H1 (cell line): ENCODE data around the gene OS9. TPM values are rescaled to one million over a fixed set of nuclear protein-coding genes. Genes with fewer than 3 reads are reported as not detected.
"Not testable (repeated sequence)": the region's sequence is repeated elsewhere in the genome, so short reads cannot be mapped to it uniquely, and the experiment has no call there.

Source experiments
- CTCF ChIA-PET: fragments of 300-600 bp; sonication (Branson Sonifier 250); formaldehyde crosslinking; loops from one replicate; lab custom pipeline; 2021; ENCODE audit not compliant: partially characterized antibody; lab: Charles Lee
- POLR2A ChIA-PET: fragments of 300-600 bp; sonication (Branson Sonifier 250); formaldehyde crosslinking; loops from one replicate; lab custom pipeline; 2021; ENCODE audit warnings: inconsistent platforms; ENCODE audit not compliant: partially characterized antibody; lab: Charles Lee
- DNase-seq, 2 experiments: peaks; one replicate each; pipeline versions ENCODE4 v3.0.0 to v3.0.0-alpha.2; 2010 to 2022; ENCODE audit warnings: low spot score in 2 of 2, low read depth in 1 of 2, mixed read lengths in 1 of 2
- FAIRE-seq: peaks from 2 replicates; lab custom pipeline; 2011; peaks lifted over from hg19 to GRCh38; lab: Jason Lieb, UNC
- H2AFZ ChIP-seq: 2 replicates; pipeline ENCODE4 v1.8.1; 2012; ENCODE audit warnings: low read length, inconsistent platforms
- H2AK5ac ChIP-seq: 2 replicates; pipeline ENCODE4 v1.6.1; 2013; ENCODE audit warnings: low read depth, low read length
- H2BK120ac ChIP-seq: replicated peaks from 2 replicates; pipeline ENCODE3; 2013; ENCODE audit warnings: low read depth, low read length, inconsistent platforms
- H2BK12ac ChIP-seq: 2 replicates; pipeline ENCODE4 v1.6.1; 2013; ENCODE audit warnings: low read depth, low read length
- H2BK15ac ChIP-seq: 2 replicates; pipeline ENCODE4 v1.6.1; 2013; ENCODE audit warnings: low read length
- H2BK20ac ChIP-seq: 2 replicates; pipeline ENCODE4 v1.6.1; 2013; ENCODE audit warnings: low read length
- H2BK5ac ChIP-seq: 2 replicates; pipeline ENCODE4 v1.6.1; 2013; ENCODE audit warnings: low read depth, low read length
- H3K14ac ChIP-seq: 2 replicates; pipeline ENCODE4 v1.6.1; 2013; ENCODE audit warnings: inconsistent platforms; ENCODE audit not compliant: insufficient read length
- H3K18ac ChIP-seq: 2 replicates; pipeline ENCODE4 v1.6.1; 2013; ENCODE audit warnings: low read length; ENCODE audit errors: extremely low read depth
- H3K23ac ChIP-seq: 2 replicates; pipeline ENCODE4 v1.6.1; 2013; ENCODE audit warnings: inconsistent platforms; ENCODE audit not compliant: insufficient read length
- H3K23me2 ChIP-seq: 2 replicates; pipeline ENCODE4 v1.6.1; 2013; ENCODE audit warnings: low read depth, low read length
- H3K27ac ChIP-seq: 2 replicates; pipeline ENCODE4 v1.6.1; 2011; ENCODE audit warnings: low read depth, low read length, inconsistent platforms
- H3K27me3 ChIP-seq, 4 experiments: replicated peaks in 1 of 4; 1 replicate in 1 of 4; 2 replicates in 3 of 4; pipeline versions ENCODE4 v1.6.1 to v1.8.1; 2011 to 2013; ENCODE audit warnings: low read length in 3 of 4, mild to moderate bottlenecking in 3 of 4, inconsistent platforms in 2 of 4, mixed read lengths in 2 of 4, moderate library complexity in 1 of 4; ENCODE audit not compliant: control insufficient read depth in 3 of 4, insufficient read depth in 3 of 4; ENCODE audit errors: extremely low read depth in 1 of 4
- H3K36me3 ChIP-seq, 4 experiments: 2 replicates each; pipeline versions ENCODE4 v1.6.1 to v1.8.1; 2011 to 2013; ENCODE audit warnings: mild to moderate bottlenecking in 4 of 4, low read length in 3 of 4, moderate library complexity in 2 of 4, control low read depth in 1 of 4, inconsistent platforms in 1 of 4; ENCODE audit not compliant: insufficient read depth in 4 of 4, control insufficient read depth in 2 of 4
- H3K4ac ChIP-seq: replicated peaks from 2 replicates; pipeline ENCODE3; 2013; ENCODE audit warnings: low read length, low read depth, mixed read lengths, inconsistent platforms; ENCODE audit not compliant: insufficient read length
- H3K4me1 ChIP-seq, 4 experiments: replicated peaks in 1 of 4; 1 replicate in 1 of 4; 2 replicates in 3 of 4; pipeline versions ENCODE4 v1.6.1 to v1.8.1; 2011 to 2013; ENCODE audit warnings: low read length in 3 of 4, inconsistent platforms in 2 of 4, mixed read lengths in 1 of 4; ENCODE audit not compliant: insufficient read depth in 4 of 4, control insufficient read depth in 3 of 4
- H3K4me2 ChIP-seq, 2 experiments: 2 replicates each; pipeline versions ENCODE4 v1.6.1 to v1.8.1; 2011 to 2013; ENCODE audit warnings: low read depth in 2 of 2, low read length in 2 of 2, control low read depth in 1 of 2, inconsistent platforms in 1 of 2, mild to moderate bottlenecking in 1 of 2; ENCODE audit not compliant: insufficient read depth in 1 of 2
- H3K4me3 ChIP-seq, 4 experiments: fragments of 200-600, 300-600 bp in 1 of 4; sonication (generic), shearing (Covaris generic), sonication (Bioruptor Twin) in 1 of 4; 2 replicates each; pipeline versions ENCODE4 v1.5.1 to v1.8.1; 2011 to 2016; ENCODE audit warnings: low read length in 4 of 4, low read depth in 3 of 4, control low read depth in 2 of 4, inconsistent platforms in 2 of 4, mild to moderate bottlenecking in 2 of 4, mixed read lengths in 1 of 4, moderate library complexity in 1 of 4; ENCODE audit not compliant: insufficient read depth in 2 of 4; ENCODE audit errors: extremely low read depth in 1 of 4
- H3K56ac ChIP-seq: replicated peaks from 2 replicates; pipeline ENCODE3; 2013; ENCODE audit warnings: low read depth, mild to moderate bottlenecking, mixed read lengths, low read length, inconsistent platforms; ENCODE audit not compliant: insufficient read length
- H3K79me1 ChIP-seq: 2 replicates; pipeline ENCODE4 v1.6.1; 2013; ENCODE audit warnings: low read depth, low read length, control low read depth
- H3K79me2 ChIP-seq, 2 experiments: 2 replicates each; pipeline versions ENCODE4 v1.6.1 to v1.8.1; 2012 to 2013; ENCODE audit warnings: low read length in 2 of 2, mild to moderate bottlenecking in 2 of 2, inconsistent platforms in 1 of 2; ENCODE audit not compliant: insufficient read depth in 2 of 2, control insufficient read depth in 1 of 2
- H3K9ac ChIP-seq, 4 experiments: replicated peaks in 1 of 4; 1 replicate in 1 of 4; 2 replicates in 3 of 4; pipeline versions ENCODE4 v1.6.1 to v1.8.1; 2011 to 2013; ENCODE audit warnings: low read depth in 3 of 4, low read length in 3 of 4, control low read depth in 2 of 4, mild to moderate bottlenecking in 2 of 4, moderate library complexity in 2 of 4, inconsistent platforms in 1 of 4; ENCODE audit errors: extremely low read depth in 1 of 4
- H3K9me3 ChIP-seq, 2 experiments: 2 replicates each; pipeline versions ENCODE4 v1.6.1 to v1.8.1; 2012 to 2013; ENCODE audit warnings: mild to moderate bottlenecking in 2 of 2, moderate library complexity in 2 of 2, control low read depth in 1 of 2, inconsistent platforms in 1 of 2, low read depth in 1 of 2, low read length in 1 of 2, mixed read lengths in 1 of 2; ENCODE audit not compliant: insufficient read depth in 2 of 2
- H4K20me1 ChIP-seq, 2 experiments: replicated peaks in 1 of 2; 2 replicates each; pipeline versions ENCODE3 to v1.8.1; 2011 to 2013; ENCODE audit warnings: inconsistent platforms in 2 of 2, low read length in 2 of 2, mild to moderate bottlenecking in 1 of 2; ENCODE audit not compliant: insufficient read depth in 2 of 2, control insufficient read depth in 1 of 2
- H4K5ac ChIP-seq: 2 replicates; pipeline ENCODE4 v1.6.1; 2013; ENCODE audit warnings: low read length, low read depth, mixed read lengths, inconsistent platforms; ENCODE audit not compliant: insufficient read length
- H4K8ac ChIP-seq: 2 replicates; pipeline ENCODE4 v1.8.0; 2013; ENCODE audit warnings: mild to moderate bottlenecking, moderate library complexity, low read length, inconsistent platforms; ENCODE audit not compliant: insufficient read depth; ENCODE audit errors: extremely low read depth
- H4K91ac ChIP-seq: replicated peaks from 2 replicates; pipeline ENCODE3; 2013; ENCODE audit warnings: low read length, mixed read lengths, inconsistent platforms; ENCODE audit not compliant: insufficient read length
- WGBS, 2 experiments: shearing (Covaris generic) in 1 of 2; methylation state at CpG; one replicate each; pipeline versions ENCODE4 v1.1.6 to v1.1.7; 2013 to 2015; ENCODE audit warnings: low lambda C conversion rate in 2 of 2, mixed read lengths in 2 of 2, inconsistent platforms in 1 of 2, low coverage in 1 of 2, missing lambda C conversion rate in 1 of 2; ENCODE audit not compliant: insufficient replicate concordance in 2 of 2, insufficient coverage in 1 of 2, insufficient read length in 1 of 2; ENCODE audit errors: extremely low coverage in 1 of 2, missing lambda C conversion rate in 1 of 2; 5-methylcytosine and 5-hydroxymethylcytosine counted together
- polyA plus RNA-seq, 7 experiments: library from polyadenylated mRNA; depleted of rRNA in 3 of 7; stranded (reverse) in 5 of 7; unstranded in 2 of 7; fragments of >200 nt in 5 of 7; fragments of 200-250 nt in 2 of 7; gene quantifications; 1 replicate in 5 of 7; 2 replicates in 1 of 7; 4 replicates in 1 of 7; pipeline versions ENCODE4 v1.2.1 to v1.2.3, GENCODE V29; 2011 to 2013; ENCODE audit warnings: missing spikeins in 2 of 7, mixed read lengths in 2 of 7
- total RNA-seq: library from RNA; stranded (reverse); fragmentation: NEBNext Ultra II Directional; extraction: Animal tissue kit (Norgen Biotek cat#: 25700); gene quantifications from 2 replicates; pipeline ENCODE4 v1.2.1, GENCODE V29; 2021

Gene OS9
- total and polyA plus RNA-seq, 2 of the 8 experiments (the other 6 are each of a cell fraction or from before 2014, with no cell fraction given): 71.0 to 108 TPM

DNA sequence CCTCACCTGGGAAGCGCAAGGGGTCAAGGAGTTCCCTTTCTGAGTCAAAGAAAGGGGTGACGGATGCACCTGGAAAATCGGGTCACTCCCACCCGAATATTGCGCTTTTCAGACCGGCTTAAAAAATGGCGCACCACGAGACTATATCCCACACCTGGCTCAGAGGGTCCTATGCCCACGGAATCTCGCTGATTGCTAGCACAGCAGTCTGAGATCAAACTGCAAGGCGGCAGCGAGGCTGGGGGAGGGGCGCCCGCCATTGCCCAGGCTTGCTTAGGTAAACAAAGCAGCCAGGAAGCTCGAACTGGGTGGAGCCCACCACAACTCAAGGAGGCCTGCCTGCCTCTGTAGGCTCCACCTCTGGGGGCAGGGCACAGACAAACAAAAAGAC lies 47.3 kb upstream of the OS9 start:
- H2BK15ac ChIP-seq, H3K56ac ChIP-seq, H3K18ac ChIP-seq, H2BK5ac ChIP-seq, H3K27ac ChIP-seq, H3K36me3 ChIP-seq, DNase-seq, H4K8ac ChIP-seq, H4K20me1 ChIP-seq, H3K14ac ChIP-seq, H3K4me2 ChIP-seq, H3K4me3 ChIP-seq, H3K27me3 ChIP-seq, H4K5ac ChIP-seq, H2AFZ ChIP-seq, H2AK5ac ChIP-seq, H2BK120ac ChIP-seq, H4K91ac ChIP-seq, H3K4ac ChIP-seq, H3K4me1 ChIP-seq, POLR2A ChIA-PET, FAIRE-seq, H2BK12ac ChIP-seq, H3K9ac ChIP-seq, H2BK20ac ChIP-seq, H3K23ac ChIP-seq, H3K79me1 ChIP-seq, H3K23me2 ChIP-seq, H3K79me2 ChIP-seq: not testable (repeated sequence)
- WGBS, 2 experiments: 89% methylated on average over 10 of the region's 15 CpGs; no CpG with 5 or more reads in 1 of the 2 experiments
- CTCF ChIA-PET: interaction anchor here (0.7 kb wide), 1 partner anchor 47 kb away, joined by 3 read pairs; no protein-coding TSS in a partner anchor
- H3K9me3 ChIP-seq: peaks cover 14 to 20% of the 10 kb centered on the region in 2 experiments; a peak in 3 of 4 replicates
